Islet precursor cell (in vitro differentiated cells): Measurements from ENCODE around the gene GTPBP8.
"Not testable (repeated sequence)": the region's sequence is repeated elsewhere in the genome, so short reads cannot be mapped to it uniquely, and the experiment has no call there.

ENCODE experiments used
- DNase-seq: peaks from one replicate; pipeline ENCODE4 v3.0.0-alpha.2; 2018

The GTPBP8 gene

GRCh38 chr3:113002037-113002436 lies 11.3 kb downstream of the GTPBP8 start:
- DNase-seq: no peak

GRCh38 chr3:113002679-113003078 lies 11.9 kb downstream of the GTPBP8 start:
- no peak for DNase-seq

- no peak for DNase-seq
Observed at GRCh38 chr3:113005611-113006010, 14.8 kb downstream of the GTPBP8 start.

DNA sequence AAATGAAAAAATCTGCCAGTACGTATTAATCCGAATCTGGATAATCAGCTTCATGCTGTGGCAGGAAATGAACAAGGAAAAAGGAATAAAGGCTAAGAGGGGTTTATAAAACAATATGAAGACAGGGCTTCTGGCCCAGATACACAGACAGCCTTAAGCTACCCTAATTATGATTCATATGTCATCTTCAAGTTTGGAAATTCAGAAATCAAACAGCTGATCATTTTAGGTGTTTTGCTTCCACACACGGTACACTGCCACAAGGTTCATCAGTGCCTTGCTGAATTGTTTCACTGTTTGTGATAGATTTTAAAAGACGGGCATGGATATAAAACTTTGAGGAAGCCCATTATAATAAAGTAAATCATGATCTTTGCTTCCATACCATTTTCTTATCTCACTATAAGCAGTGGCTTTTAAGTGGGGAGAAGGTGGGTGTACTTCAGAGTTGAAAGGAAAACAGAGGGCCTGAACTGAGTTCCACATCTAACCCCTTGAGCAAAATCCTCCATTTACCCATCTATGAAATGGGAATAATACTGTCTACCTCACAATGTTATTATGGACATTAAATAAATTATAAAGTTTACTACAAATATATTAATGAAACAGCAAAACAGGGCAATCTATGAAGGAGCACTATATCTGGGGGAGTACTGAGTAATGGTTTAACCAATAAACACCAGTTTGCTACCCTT lies 15.7 kb downstream of the GTPBP8 start:
- no peak for DNase-seq

DNA sequence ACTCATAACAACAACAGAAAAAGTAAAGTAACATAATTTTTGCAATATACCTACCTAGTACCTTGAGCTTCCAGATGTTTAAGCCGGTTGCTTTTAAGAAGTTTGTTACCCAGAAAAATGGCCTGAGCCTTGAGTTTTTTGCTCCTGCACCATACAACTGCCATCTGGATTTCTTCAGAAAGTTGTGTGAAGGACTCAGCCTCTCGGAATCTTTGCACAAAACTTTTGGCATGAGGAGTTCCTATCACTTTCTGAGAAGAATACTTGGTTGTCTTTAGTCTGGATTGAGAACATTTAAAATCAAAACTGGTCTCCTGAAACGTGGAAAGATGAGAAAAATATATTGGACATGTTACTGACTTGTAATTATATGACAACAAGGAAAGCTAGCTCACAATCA lies 17.3 kb downstream of the GTPBP8 start:
- DNase-seq: no peak

DNA sequence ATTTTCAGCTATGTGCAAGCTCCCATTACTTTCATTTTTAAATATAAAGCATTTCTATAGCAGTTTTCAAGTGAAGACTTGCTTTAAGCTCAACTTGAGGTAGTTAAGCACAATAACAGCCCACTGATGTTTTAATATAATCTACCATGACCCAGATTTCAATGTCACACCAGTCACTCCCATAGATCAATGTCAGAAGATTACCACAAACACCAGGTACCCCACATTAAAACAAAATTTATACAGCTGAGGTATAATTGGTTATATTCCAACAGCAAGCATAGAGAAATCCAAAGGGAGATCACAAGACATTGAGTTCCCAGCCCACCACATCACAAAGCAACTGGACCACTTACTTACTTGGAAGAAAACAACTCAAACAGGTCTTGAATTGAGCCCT lies 22.8 kb downstream of the GTPBP8 start:
- DNase-seq: no peak

DNA sequence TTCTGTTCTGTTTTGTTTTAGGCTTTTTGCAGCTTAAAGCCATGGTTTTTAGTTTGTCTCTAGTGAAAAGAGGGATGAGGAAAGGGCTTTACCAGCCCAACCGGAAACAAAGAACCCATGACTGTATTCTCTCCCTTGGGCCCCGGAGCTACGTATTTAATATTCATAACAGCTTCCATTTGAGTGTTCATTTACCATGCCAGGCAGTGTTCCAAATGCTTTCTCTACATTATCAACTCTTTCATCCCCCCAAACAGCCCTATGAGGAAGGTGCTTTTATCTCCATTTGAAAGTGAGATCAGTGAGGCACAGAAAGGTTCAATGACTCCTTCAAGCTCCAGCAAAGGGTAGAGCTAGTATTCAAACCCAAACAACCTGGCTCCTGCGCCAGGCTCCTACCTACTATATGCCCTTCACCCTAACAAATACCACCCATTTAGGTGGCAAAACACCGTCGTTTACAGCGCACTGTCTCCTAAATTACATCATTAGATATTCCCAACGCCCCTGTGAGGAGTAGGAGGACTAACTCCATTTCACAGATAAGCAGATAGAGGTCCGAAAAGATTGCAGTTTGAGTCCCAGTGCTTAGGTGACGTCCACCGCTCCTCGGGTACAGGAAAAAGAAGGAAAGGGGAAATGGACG lies 27.9 kb downstream of the GTPBP8 start:
- no peak for DNase-seq

DNA sequence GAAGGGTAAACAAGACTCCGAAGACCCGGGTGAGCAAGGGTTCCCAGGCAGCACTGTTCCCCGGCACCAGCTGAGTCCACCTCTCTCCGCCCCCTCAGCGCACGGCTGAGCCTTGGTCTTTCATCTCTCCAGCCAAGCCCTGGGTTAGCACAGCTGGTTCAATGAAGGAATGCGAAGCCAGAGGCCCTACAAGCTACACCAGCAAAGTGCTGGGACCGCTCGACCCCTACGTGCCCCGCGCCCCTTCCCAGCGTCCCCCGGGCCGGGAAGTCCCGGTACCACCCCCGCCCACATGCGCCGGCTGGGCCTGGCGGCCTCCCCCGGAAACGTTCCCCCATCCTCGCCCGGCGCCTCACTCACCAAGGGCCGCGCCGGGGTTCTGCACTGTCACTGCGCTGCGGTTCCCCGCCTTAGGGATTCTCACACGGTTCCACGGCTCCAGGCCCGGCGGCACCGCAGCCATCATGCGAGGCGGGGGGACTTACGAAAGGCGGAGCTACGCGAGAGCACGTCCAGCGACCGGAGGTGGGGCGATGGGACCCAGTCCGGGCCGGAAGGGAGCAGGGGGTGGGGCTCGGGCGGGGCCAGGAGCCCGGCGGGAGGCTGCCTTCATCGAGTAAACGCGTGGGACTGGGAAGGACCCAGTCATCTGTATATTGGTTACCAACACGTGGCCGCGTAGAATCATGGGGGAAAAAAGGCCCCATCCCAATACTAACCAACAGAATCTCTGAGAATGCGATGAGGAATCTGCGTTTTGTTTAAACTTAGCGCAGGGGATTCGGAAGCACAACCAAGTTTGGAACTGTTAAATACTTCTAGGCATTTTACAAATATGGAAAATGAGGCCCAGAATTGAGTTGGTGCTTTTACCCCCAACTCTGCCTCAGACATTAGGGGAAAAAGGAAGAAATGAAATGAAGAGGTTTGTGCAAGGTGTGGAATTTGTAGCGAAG lies 28.7 kb downstream of the GTPBP8 start:
- peak; percentile 95 for DNase-seq

DNA sequence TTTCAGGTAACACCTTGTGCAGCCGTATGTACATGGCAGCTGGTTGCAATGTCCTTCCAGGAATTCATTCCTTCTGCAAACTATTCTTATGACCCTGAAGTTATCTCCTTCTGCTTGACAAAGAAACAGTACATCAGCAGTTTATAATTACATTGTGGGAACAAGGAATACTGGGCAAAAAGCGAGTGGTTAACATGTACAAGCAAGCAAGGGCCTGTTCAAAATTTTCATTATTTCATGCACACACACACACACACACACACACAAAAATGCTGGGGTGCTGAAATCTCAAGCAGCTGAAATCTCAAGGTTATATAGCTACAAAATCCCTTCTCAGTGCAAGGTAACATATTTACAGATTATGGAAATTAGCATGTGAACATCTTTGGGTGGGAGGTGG lies 30.7 kb downstream of the GTPBP8 start:
- no peak for DNase-seq

- no peak for DNase-seq
Observed at GRCh38 chr3:113034011-113034410, 43.2 kb downstream of the GTPBP8 start.

DNA sequence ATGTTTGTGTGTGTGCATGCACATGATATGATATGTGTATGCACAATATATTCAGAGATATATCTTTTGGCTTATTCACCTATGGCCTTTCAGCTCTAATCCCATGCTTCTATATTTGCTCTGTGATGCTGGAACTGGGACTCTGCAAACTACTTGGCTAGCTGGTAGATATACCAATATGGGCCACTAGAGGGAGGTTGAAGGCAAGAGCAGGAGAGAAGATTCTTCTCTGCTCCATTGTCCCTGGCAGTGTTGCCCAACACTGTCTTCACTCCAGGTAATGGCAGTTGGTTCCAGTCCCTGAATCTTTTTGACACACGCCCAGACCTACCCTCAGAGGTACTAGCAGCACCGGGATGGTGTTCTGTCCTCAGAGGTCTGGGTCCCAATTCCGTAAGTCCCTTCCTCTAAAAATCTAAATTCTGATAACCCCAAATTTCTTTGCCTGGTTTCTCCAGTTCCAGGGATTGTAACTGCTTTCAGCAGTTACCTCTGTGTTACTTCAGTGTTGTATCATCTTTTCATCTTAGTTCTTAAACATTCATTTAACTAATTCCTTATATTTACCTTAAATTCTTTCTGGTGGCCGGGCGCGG lies 44.7 kb downstream of the GTPBP8 start:
- DNase-seq: peak; percentile 64

DNA sequence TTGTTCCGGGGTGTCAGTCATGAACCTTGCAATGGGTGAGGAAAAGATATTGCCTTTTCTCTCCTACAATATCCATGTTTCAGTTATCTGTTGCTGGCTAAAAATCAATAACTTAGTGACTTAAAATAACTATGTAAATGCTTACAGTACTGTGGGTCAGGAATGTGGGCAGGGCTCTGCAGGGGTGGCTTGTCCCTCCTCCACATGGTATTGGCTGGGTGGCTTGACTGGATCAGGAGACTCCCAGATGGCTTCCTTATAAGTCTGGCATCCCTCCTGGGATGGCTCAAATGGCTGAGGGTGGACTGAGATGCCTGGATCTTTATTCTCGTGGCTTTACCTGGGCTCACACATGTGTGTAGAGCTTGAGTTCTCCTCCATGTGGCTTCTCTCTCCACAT lies 47.5 kb downstream of the GTPBP8 start:
- DNase-seq: no peak

- DNase-seq: no peak
Observed at GRCh38 chr3:113039546-113039945, 48.8 kb downstream of the GTPBP8 start.

- DNase-seq: no peak
Observed at GRCh38 chr3:113040231-113040630, 49.4 kb downstream of the GTPBP8 start.

GRCh38 chr3:113043686-113044085 lies 52.9 kb downstream of the GTPBP8 start:
- no peak for DNase-seq

- not testable (repeated sequence) for DNase-seq
Observed at GRCh38 chr3:113046186-113046965, 55.6 kb downstream of the GTPBP8 start.

DNA sequence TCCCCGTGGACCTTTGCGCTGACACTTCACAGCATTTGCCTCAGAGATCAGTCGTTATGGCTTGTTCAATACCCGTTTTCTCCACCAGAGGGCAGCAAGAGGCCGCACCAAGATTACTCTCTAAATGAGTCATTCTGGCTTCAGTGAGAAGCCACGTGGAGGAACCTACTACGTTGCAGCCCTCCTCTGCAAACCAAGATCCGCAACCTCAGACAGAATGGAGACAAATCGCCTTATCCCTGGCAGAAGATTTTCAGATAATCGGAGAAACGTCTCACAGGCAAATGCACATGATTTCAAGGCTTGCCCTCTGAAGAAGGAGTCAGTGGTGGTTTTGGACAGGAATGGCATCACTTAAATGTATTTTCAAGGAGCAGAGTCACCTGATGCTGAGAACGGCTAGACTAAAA lies 60.5 kb downstream of the GTPBP8 start:
- DNase-seq: peak; percentile 89
